GM23338 (cell line): ENCODE data around the gene SORCS2. TPM values are rescaled to one million over a fixed set of nuclear protein-coding genes. Genes with fewer than 3 reads are reported as not detected.

ENCODE experiments used
- ATAC-seq: fragments of 200-7000 bp; cut with Tn5 transposase; 3 replicates; pipeline ENCODE4 v1.9.1; 2020
- DNase-seq: peaks from one replicate; pipeline ENCODE4 v3.0.0-alpha.2; 2015; ENCODE audit warnings: low spot score
- H2AFZ ChIP-seq: fragments of 200-600 bp; sonication (generic); 2 replicates; pipeline ENCODE4 v1.8.0; 2016; ENCODE audit warnings: antibody characterized with exemption, mild to moderate bottlenecking, moderate library complexity
- H3F3A ChIP-seq: fragments of 200-600 bp; sonication (generic); replicated peaks from 2 replicates; pipeline ENCODE4 v1.8.0; 2017; ENCODE audit warnings: antibody characterized with exemption, mixed run types, low read depth
- H3K27ac ChIP-seq: fragments of 200-600 bp; sonication (generic); 2 replicates; pipeline ENCODE4 v1.6.1; 2016; ENCODE audit warnings: low read depth
- H3K27me3 ChIP-seq: fragments of 200-600 bp; sonication (generic); 2 replicates; pipeline ENCODE4 v1.8.0; 2016; ENCODE audit warnings: mild to moderate bottlenecking, mixed run types, moderate library complexity; ENCODE audit not compliant: insufficient read depth
- H3K36me3 ChIP-seq: fragments of 200-600 bp; sonication (generic); 2 replicates; pipeline ENCODE4 v1.8.0; 2016; ENCODE audit warnings: mild to moderate bottlenecking; ENCODE audit not compliant: insufficient read depth
- H3K4me1 ChIP-seq: fragments of 200-600 bp; sonication (generic); 2 replicates; pipeline ENCODE4 v1.8.0; 2016; ENCODE audit warnings: mild to moderate bottlenecking, moderate library complexity; ENCODE audit not compliant: insufficient read depth
- H3K4me2 ChIP-seq: fragments of 200-600 bp; sonication (generic); 2 replicates; pipeline ENCODE4 v1.7.1; 2017; ENCODE audit warnings: mixed run types
- H3K4me3 ChIP-seq: fragments of 200-600 bp; sonication (generic); 2 replicates; pipeline ENCODE4 v1.6.1; 2016; ENCODE audit warnings: mixed run types
- H3K79me2 ChIP-seq: fragments of 200-600 bp; sonication (generic); replicated peaks from 2 replicates; pipeline ENCODE4 v1.8.0; 2017; ENCODE audit warnings: mild to moderate bottlenecking; ENCODE audit not compliant: insufficient read depth
- H3K9me2 ChIP-seq: fragments of 200-600 bp; sonication (generic); 2 replicates; pipeline ENCODE4 v1.8.0; 2017; ENCODE audit not compliant: insufficient read depth
- H4K20me1 ChIP-seq: fragments of 200-600 bp; sonication (generic); replicated peaks from 2 replicates; pipeline ENCODE4 v1.8.0; 2017; ENCODE audit warnings: mild to moderate bottlenecking; ENCODE audit not compliant: insufficient read depth
- H3K27ac Mint-ChIP-seq: 2 replicates; pipeline ENCODE4 v1.8.0; 2020; ENCODE audit warnings: inconsistent platforms, mild to moderate bottlenecking, moderate library complexity, mixed read lengths
- H3K27me3 Mint-ChIP-seq: 3 replicates; pipeline ENCODE4 v1.8.0; 2022; ENCODE audit warnings: low read depth, mild to moderate bottlenecking, moderate library complexity, mixed read lengths, inconsistent platforms; ENCODE audit not compliant: insufficient read depth, poor library complexity
- H3K36me3 Mint-ChIP-seq: 3 replicates; pipeline ENCODE4 v1.8.0; 2021; ENCODE audit warnings: low read depth, mild to moderate bottlenecking, inconsistent platforms, moderate library complexity, mixed read lengths
- H3K4me1 Mint-ChIP-seq: 3 replicates; pipeline ENCODE4 v1.8.0; 2020; ENCODE audit warnings: mild to moderate bottlenecking, inconsistent platforms, mixed read lengths
- H3K4me3 Mint-ChIP-seq: 3 replicates; pipeline ENCODE4 v1.8.0; 2021; ENCODE audit warnings: moderate library complexity, mild to moderate bottlenecking, inconsistent platforms, mixed read lengths
- H3K9me3 Mint-ChIP-seq: 3 replicates; pipeline ENCODE4 v1.8.0; 2020; ENCODE audit warnings: moderate library complexity, mild to moderate bottlenecking, inconsistent platforms, mixed read lengths
- EZH2 ChIP-seq: fragments of 200-600 bp; sonication (generic); IDR thresholded peaks from one replicate; pipeline ENCODE4 v1.8.0; 2017; ENCODE audit warnings: antibody characterized with exemption, mild to moderate bottlenecking, low read depth; ENCODE audit not compliant: unreplicated experiment
- EZH2phosphoT487 ChIP-seq: fragments of 200-600 bp; sonication (generic); IDR thresholded peaks from one replicate; pipeline ENCODE4 v1.8.1; 2018; ENCODE audit warnings: antibody characterized with exemption; ENCODE audit not compliant: unreplicated experiment
- JUNB ChIP-seq: IDR thresholded peaks from one replicate; pipeline ENCODE4 v1.6.1; 2016; ENCODE audit warnings: antibody characterized with exemption; ENCODE audit not compliant: unreplicated experiment
- NANOG ChIP-seq: IDR thresholded peaks from 2 replicates; pipeline ENCODE4 v1.6.1; 2016; ENCODE audit warnings: antibody characterized with exemption, borderline replicate concordance
- POLR2AphosphoS5 ChIP-seq: IDR thresholded peaks from 2 replicates; pipeline ENCODE4 v1.6.1; 2016; ENCODE audit warnings: antibody characterized with exemption, low read depth
- STAT1 ChIP-seq: IDR thresholded peaks from one replicate; pipeline ENCODE4 v1.6.1; 2016; ENCODE audit warnings: antibody characterized with exemption; ENCODE audit not compliant: unreplicated experiment
- ZNF114 ChIP-seq: fragments of 250-450 bp; sonication (Bioruptor Pico); IDR thresholded peaks from 2 replicates; pipeline ENCODE4 v1.5.0; 2020; ENCODE audit warnings: mild to moderate bottlenecking, moderate library complexity
- ZNF331 ChIP-seq: fragments of 250-450 bp; sonication (Bioruptor Pico); IDR thresholded peaks from 2 replicates; pipeline ENCODE4 v1.5.0; 2020; ENCODE audit warnings: low read depth, mild to moderate bottlenecking, moderate library complexity
- polyA plus RNA-seq: library from polyadenylated mRNA; unstranded; fragments of >200 nt; fragmentation: Nextera tagmentation; extraction: Ambion mirVana; gene quantifications from 2 replicates; pipeline ENCODE4 v1.2.1, GENCODE V29; 2016
- total RNA-seq: library from RNA; depleted of rRNA; stranded (reverse); fragments of >200 nt; shearing (Covaris generic); gene quantifications from 2 replicates; pipeline ENCODE4 v1.2.3, GENCODE V29; 2014
- TF ChIP-seq, protein P1 (sequence below): IDR thresholded peaks from one replicate; pipeline ENCODE4 v1.6.1; 2018; ENCODE audit warnings: antibody characterized with exemption; ENCODE audit not compliant: unreplicated experiment
- TF ChIP-seq, protein P2 (sequence below), 2 experiments: fragments of 200-600 bp in 1 of 2; sonication (generic) in 1 of 2; conservative IDR thresholded peaks; 2 replicates each; pipeline versions ENCODE4 v1.5.1 to v1.6.1; 2016 to 2017; ENCODE audit warnings: antibody characterized with exemption in 2 of 2, low read depth in 2 of 2, mild to moderate bottlenecking in 2 of 2, moderate library complexity in 1 of 2

Gene SORCS2
- total and polyA plus RNA-seq, 2 experiments from 2014 or later = 0.47 to 2.4 TPM

DNA sequence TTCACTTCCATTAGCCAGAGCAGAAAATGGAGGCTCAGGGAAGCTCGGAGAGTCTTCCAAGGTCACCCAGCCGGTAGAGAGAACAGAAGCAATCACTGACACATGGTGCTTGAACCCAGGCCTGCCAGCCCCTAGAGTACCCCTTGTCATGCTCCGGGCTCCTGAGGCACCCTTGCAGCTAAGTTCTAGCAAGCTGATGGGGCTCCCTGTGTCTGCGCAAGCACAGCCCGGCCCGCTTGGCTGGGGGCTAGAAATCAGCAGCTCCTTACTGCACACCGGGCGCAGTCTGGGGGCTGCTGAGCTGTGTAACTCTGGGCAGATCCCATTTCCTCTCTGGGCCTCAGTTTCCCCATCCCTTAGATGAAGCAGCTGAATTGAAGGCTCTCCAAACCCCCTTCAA, 344.5 kb downstream of the SORCS2 start (continued):
- TF ChIP-seq, protein P1, sequence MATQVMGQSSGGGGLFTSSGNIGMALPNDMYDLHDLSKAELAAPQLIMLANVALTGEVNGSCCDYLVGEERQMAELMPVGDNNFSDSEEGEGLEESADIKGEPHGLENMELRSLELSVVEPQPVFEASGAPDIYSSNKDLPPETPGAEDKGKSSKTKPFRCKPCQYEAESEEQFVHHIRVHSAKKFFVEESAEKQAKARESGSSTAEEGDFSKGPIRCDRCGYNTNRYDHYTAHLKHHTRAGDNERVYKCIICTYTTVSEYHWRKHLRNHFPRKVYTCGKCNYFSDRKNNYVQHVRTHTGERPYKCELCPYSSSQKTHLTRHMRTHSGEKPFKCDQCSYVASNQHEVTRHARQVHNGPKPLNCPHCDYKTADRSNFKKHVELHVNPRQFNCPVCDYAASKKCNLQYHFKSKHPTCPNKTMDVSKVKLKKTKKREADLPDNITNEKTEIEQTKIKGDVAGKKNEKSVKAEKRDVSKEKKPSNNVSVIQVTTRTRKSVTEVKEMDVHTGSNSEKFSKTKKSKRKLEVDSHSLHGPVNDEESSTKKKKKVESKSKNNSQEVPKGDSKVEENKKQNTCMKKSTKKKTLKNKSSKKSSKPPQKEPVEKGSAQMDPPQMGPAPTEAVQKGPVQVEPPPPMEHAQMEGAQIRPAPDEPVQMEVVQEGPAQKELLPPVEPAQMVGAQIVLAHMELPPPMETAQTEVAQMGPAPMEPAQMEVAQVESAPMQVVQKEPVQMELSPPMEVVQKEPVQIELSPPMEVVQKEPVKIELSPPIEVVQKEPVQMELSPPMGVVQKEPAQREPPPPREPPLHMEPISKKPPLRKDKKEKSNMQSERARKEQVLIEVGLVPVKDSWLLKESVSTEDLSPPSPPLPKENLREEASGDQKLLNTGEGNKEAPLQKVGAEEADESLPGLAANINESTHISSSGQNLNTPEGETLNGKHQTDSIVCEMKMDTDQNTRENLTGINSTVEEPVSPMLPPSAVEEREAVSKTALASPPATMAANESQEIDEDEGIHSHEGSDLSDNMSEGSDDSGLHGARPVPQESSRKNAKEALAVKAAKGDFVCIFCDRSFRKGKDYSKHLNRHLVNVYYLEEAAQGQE = no peak
- no peak for TF ChIP-seq ZNF114 (CRISPR knock-in tag)
- no peak for TF ChIP-seq EZH2
- no peak for TF ChIP-seq NANOG
- no peak for TF ChIP-seq JUNB
- no peak for TF ChIP-seq EZH2phosphoT487

DNA sequence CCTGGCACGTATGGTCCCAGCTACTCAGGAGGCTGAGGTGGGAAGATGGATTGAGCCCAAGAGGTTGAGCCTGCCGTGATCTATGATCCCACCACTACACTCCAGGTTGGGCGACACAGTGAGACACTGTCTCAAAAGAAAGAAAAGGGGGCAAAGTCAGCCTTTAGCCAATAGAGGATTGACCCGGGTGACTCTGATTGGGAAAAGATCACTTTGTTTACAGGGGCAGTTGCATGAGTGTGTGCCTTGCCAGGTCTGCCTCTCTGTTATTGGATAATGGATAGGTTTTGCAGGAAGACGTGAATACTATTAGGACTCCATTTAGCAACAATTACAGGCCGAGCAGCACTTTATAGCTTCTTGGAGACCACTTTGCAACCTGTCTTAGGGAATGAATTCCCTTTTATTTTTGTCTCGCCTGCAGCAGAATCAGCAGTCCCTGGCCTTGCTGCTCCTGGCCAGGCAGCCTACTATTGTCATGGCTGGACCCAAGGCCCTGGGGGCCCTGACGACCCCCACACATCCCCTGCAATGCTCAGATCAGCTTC, 345.6 kb downstream of the SORCS2 start:
- H3K27me3 Mint-ChIP-seq = peaks cover 6% of the 10 kb centered on the region
- Histone ChIP-seq H3K4me3 (no peak overlapping the region), H3K4me1 (no peaks in the 10 kb centered on the region), H3F3A (no peaks in the 10 kb centered on the region), H3K4me2 (no peak overlapping the region), H3K27ac (no peak overlapping the region), H2AFZ (no peak overlapping the region), H3K79me2 (no peaks in the 10 kb centered on the region), H3K27me3 (no peaks in the 10 kb centered on the region), H3K9me2 (no peaks in the 10 kb centered on the region), H4K20me1 (no peaks in the 10 kb centered on the region), H3K36me3 (no peaks in the 10 kb centered on the region)
- no peaks in the 10 kb centered on the region; the same call in 2 of the 3 replicates for H3K36me3 Mint-ChIP-seq
- DNase-seq = no peak
- TF ChIP-seq ZNF114 (CRISPR knock-in tag) = no peak
- ATAC-seq = no peak
- H3K4me3 Mint-ChIP-seq = no peak overlapping the region
- H3K27ac Mint-ChIP-seq = no peak overlapping the region
- peaks cover 11% of the 10 kb centered on the region for H3K9me3 Mint-ChIP-seq
- H3K4me1 Mint-ChIP-seq = no peaks in the 10 kb centered on the region; the same call in 2 of the 3 replicates

DNA sequence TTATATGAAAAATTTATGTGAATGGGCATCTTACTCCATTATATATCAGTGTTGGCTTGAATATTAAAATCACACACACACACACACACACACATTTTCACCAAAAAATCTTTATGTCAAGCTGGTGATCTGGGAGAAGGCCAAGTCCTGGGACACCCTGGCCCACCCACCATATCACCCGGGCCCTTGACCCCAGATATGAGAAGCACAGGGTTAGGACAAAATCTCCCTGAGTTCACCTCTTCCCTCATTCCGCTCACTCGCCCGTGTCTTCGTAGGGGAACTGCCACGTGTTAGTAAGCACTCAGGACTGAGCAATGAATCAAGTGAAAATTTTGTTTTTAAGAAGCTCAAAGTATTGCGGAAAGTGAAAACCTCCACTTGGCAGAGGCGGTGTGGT, 346.2 kb downstream of the SORCS2 start:
- peaks cover 13% of the 10 kb centered on the region for H3K9me3 Mint-ChIP-seq
- H3K27me3 Mint-ChIP-seq = peaks cover 6% of the 10 kb centered on the region
- TF ChIP-seq ZNF331 (CRISPR knock-in tag) (no peak), EZH2phosphoT487 (no peak), STAT1 (no peak), POLR2AphosphoS5 (no peak)
- TF ChIP-seq, protein P2, sequence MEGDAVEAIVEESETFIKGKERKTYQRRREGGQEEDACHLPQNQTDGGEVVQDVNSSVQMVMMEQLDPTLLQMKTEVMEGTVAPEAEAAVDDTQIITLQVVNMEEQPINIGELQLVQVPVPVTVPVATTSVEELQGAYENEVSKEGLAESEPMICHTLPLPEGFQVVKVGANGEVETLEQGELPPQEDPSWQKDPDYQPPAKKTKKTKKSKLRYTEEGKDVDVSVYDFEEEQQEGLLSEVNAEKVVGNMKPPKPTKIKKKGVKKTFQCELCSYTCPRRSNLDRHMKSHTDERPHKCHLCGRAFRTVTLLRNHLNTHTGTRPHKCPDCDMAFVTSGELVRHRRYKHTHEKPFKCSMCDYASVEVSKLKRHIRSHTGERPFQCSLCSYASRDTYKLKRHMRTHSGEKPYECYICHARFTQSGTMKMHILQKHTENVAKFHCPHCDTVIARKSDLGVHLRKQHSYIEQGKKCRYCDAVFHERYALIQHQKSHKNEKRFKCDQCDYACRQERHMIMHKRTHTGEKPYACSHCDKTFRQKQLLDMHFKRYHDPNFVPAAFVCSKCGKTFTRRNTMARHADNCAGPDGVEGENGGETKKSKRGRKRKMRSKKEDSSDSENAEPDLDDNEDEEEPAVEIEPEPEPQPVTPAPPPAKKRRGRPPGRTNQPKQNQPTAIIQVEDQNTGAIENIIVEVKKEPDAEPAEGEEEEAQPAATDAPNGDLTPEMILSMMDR (conservative IDR thresholded peaks at IDR 0.05; ENCODE audit: low read depth in 2 of 2) = no peak

More for the DNA sequence above, 346.2 kb downstream of the SORCS2 start:
- Mint-ChIP-seq H3K27ac (no peak overlapping the region), H3K4me1 (no peaks in the 10 kb centered on the region; the same call in 2 of the 3 replicates), H3K36me3 (no peaks in the 10 kb centered on the region; the same call in 2 of the 3 replicates), H3K4me3 (no peak overlapping the region)
- H3K27me3 ChIP-seq = no peaks in the 10 kb centered on the region
- no peaks in the 10 kb centered on the region for H3K4me1 ChIP-seq
- no peak overlapping the region for H3K4me2 ChIP-seq
- H3K79me2 ChIP-seq = no peaks in the 10 kb centered on the region
- H3K4me3 ChIP-seq = no peak overlapping the region
- no peaks in the 10 kb centered on the region for H4K20me1 ChIP-seq
- no peak overlapping the region for H3K27ac ChIP-seq
- no peak for ATAC-seq
- DNase-seq = no peak
- H3K9me2 ChIP-seq = no peaks in the 10 kb centered on the region
- H3F3A ChIP-seq = no peaks in the 10 kb centered on the region
- H3K36me3 ChIP-seq = no peaks in the 10 kb centered on the region
- H2AFZ ChIP-seq = no peak overlapping the region
